NB4 (cell line): ENCODE results near the gene FUT1.

ENCODE experiments used
- POLR2A ChIP-seq: IDR thresholded peaks from 2 replicates; pipeline ENCODE4 v1.6.1; 2011; ENCODE audit warnings: mild to moderate bottlenecking; ENCODE audit not compliant: insufficient read length; ENCODE audit errors: extremely low read depth
- TF ChIP-seq, protein P1 (sequence below): IDR thresholded peaks from one replicate; pipeline ENCODE4 v1.5.1; 2012; ENCODE audit warnings: low read depth, low read length
- TF ChIP-seq, protein P2 (sequence below): IDR thresholded peaks from 2 replicates; pipeline ENCODE4 v1.6.1; 2011; ENCODE audit warnings: low read depth, low read length

DNA sequence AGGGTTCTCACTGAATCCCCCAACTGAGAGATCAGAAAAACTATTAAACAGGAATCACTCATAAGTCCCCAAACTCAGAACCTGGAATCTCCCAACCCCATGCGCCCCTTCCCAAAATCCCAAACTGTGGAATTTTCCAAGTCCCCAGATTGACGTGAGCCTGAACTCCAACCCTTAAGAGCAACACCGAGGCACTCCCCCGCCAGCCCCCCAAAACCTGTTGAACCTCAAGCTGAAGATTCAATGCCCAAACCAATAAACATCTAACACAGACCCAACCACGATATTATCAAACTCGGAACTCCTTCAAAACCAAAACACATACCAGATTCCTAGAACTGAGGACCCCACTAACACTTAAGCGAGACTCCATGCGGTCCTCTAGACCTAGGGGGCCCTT is 6.3 kb downstream of the FUT1 start:
- TF ChIP-seq, protein P1, sequence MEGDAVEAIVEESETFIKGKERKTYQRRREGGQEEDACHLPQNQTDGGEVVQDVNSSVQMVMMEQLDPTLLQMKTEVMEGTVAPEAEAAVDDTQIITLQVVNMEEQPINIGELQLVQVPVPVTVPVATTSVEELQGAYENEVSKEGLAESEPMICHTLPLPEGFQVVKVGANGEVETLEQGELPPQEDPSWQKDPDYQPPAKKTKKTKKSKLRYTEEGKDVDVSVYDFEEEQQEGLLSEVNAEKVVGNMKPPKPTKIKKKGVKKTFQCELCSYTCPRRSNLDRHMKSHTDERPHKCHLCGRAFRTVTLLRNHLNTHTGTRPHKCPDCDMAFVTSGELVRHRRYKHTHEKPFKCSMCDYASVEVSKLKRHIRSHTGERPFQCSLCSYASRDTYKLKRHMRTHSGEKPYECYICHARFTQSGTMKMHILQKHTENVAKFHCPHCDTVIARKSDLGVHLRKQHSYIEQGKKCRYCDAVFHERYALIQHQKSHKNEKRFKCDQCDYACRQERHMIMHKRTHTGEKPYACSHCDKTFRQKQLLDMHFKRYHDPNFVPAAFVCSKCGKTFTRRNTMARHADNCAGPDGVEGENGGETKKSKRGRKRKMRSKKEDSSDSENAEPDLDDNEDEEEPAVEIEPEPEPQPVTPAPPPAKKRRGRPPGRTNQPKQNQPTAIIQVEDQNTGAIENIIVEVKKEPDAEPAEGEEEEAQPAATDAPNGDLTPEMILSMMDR: no peak
- TF ChIP-seq POLR2A: no peak
- TF ChIP-seq, protein P2, sequence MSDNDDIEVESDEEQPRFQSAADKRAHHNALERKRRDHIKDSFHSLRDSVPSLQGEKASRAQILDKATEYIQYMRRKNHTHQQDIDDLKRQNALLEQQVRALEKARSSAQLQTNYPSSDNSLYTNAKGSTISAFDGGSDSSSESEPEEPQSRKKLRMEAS: no peak
